HUES64 (cell line): Measurements from ENCODE around the gene SLC25A47. TPM values are rescaled to one million over a fixed set of nuclear protein-coding genes. Genes with fewer than 3 reads are reported as not detected.
A peak's percentile ranks its signal among the peaks of the same experiment; 100 is the strongest.
"Not testable (repeated sequence)": the region's sequence is repeated elsewhere in the genome, so short reads cannot be mapped to it uniquely, and the experiment has no call there.

ENCODE experiments used
- H3K27ac ChIP-seq: 2 replicates; pipeline ENCODE4 v1.7.0; 2013; ENCODE audit warnings: low read depth, low read length, inconsistent platforms
- H3K27me3 ChIP-seq: 2 replicates; pipeline ENCODE4 v1.6.1; 2013; ENCODE audit warnings: mild to moderate bottlenecking, low read length; ENCODE audit not compliant: insufficient read depth
- H3K36me3 ChIP-seq: 2 replicates; pipeline ENCODE4 v1.6.1; 2013; ENCODE audit warnings: mild to moderate bottlenecking, low read length; ENCODE audit not compliant: insufficient read depth
- H3K4me1 ChIP-seq: 2 replicates; pipeline ENCODE4 v1.6.1; 2013; ENCODE audit warnings: mild to moderate bottlenecking, low read length, moderate library complexity; ENCODE audit not compliant: insufficient read depth
- H3K4me3 ChIP-seq: 2 replicates; pipeline ENCODE4 v1.5.1; 2013; ENCODE audit warnings: mild to moderate bottlenecking, low read length, moderate library complexity
- H3K9ac ChIP-seq: 2 replicates; pipeline ENCODE4 v1.6.1; 2013; ENCODE audit warnings: mild to moderate bottlenecking, low read depth, low read length
- H3K9me3 ChIP-seq: 2 replicates; pipeline ENCODE4 v1.6.1; 2013; ENCODE audit warnings: low read depth, low read length; ENCODE audit not compliant: insufficient read depth
- WGBS: fragments of 150-250, 120-280 bp; methylation state at CpG from one replicate; pipeline ENCODE4 v1.1.7; 2013; ENCODE audit warnings: missing lambda C conversion rate; 5-methylcytosine and 5-hydroxymethylcytosine counted together
- polyA plus RNA-seq, 2 experiments: library from polyadenylated mRNA; stranded (reverse); fragments of 50-300 nt; gene quantifications; one replicate each; pipeline ENCODE4 v1.2.3, GENCODE V29; 2013

The SLC25A47 gene, protein sequence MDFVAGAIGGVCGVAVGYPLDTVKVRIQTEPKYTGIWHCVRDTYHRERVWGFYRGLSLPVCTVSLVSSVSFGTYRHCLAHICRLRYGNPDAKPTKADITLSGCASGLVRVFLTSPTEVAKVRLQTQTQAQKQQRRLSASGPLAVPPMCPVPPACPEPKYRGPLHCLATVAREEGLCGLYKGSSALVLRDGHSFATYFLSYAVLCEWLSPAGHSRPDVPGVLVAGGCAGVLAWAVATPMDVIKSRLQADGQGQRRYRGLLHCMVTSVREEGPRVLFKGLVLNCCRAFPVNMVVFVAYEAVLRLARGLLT
- not detected for polyA plus RNA-seq (2013, experiment 1 of 2)
- not detected for polyA plus RNA-seq (2013, experiment 2 of 2)

GRCh38 chr14:100323121-100323941 is at the start of gene SLC25A47:
SLC25A47 (plus strand) TSS chr14:100323339; CDS start chr14:100323415, 76 bp downstream.
- no peak within 1 kb of the TSS for H3K9ac ChIP-seq
- H3K27ac ChIP-seq = no peak within 1 kb of the TSS
- WGBS = 92% methylated on average over 16 of the region's 16 CpGs
- H3K4me1 ChIP-seq = no peaks in the 10 kb centered on the region
- no peaks in the 10 kb centered on the region for H3K27me3 ChIP-seq
- H3K4me3 ChIP-seq = no peak within 1 kb of the TSS
- no peaks in the 10 kb centered on the region for H3K9me3 ChIP-seq
- H3K36me3 ChIP-seq = no peaks in the 10 kb centered on the region

DNA sequence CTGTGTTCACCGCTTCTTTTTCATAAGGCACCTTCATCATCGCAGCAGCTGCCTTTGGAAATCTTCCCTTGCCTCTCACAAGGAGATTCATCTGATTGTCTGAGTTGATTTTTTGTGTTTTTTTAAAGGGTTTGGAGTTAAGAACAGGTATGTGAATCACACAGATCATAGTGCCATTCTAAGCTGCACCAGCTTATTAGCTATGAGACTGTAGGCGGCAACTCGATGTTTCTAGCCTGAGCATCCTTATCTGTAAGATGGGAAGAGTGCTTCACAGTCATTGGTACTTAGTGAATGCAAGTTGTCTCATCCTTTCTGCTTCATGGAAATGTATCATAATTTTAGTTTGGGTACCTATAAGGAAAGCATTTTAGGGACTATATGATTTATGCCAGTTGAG is 48.9 kb upstream of the SLC25A47 start:
- H3K4me1 ChIP-seq = peaks cover 25% of the 10 kb centered on the region
- H3K27ac ChIP-seq = no peak overlapping the region
- WGBS = 97% methylated on average over 4 of the region's 4 CpGs
- H3K36me3 ChIP-seq = peaks cover 52% of the 10 kb centered on the region
- no peak overlapping the region for H3K4me3 ChIP-seq
- no peak overlapping the region for H3K9ac ChIP-seq
- no peaks in the 10 kb centered on the region for H3K9me3 ChIP-seq
- H3K27me3 ChIP-seq = no peaks in the 10 kb centered on the region

- Histone ChIP-seq H3K9ac (no peak overlapping the region; the same call in 1 of the 2 replicates), H3K9me3 (no peaks in the 10 kb centered on the region), H3K27me3 (no peaks in the 10 kb centered on the region), H3K4me1 (peaks cover 33% of the 10 kb centered on the region), H3K27ac (0 out of 2 replicates have a peak overlapping the region, but pooled peaks have one; percentile 15), H3K36me3 (peaks cover 55% of the 10 kb centered on the region), H3K4me3 (no peak overlapping the region)
- WGBS = 77% methylated on average over 6 of the region's 7 CpGs
These were observed 47.9 kb upstream of the SLC25A47 start for GRCh38 chr14:100275214-100275613.

GRCh38 chr14:100278702-100279101 is 44.4 kb upstream of the SLC25A47 start:
- Histone ChIP-seq H3K36me3 (peaks cover 58% of the 10 kb centered on the region), H3K4me3 (no peak overlapping the region), H3K9ac (no peak overlapping the region), H3K27me3 (no peaks in the 10 kb centered on the region), H3K9me3 (no peaks in the 10 kb centered on the region), H3K4me1 (peaks cover 38% of the 10 kb centered on the region), H3K27ac (no peak overlapping the region)
- WGBS = 93% methylated on average over 8 of the region's 8 CpGs

DNA sequence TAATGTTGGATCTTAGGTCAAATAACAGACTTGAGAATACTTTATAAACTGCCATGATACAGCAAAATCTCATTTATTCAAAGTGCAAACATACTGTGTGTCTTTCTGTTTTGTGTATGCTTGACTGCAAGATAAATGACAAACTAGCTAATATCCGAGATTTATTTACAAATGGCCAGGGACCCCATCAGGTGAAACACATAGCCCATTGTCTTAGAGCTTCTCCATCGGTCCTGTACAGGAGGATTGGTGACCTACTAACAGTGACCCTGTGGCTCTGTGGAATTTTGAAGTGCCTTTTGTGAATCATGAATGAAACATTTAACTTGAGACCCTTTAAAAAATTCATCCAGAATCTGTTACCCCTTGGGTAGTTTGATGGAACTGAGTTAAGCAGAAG is 44.0 kb upstream of the SLC25A47 start:
- Histone ChIP-seq H3K36me3 (peaks cover 58% of the 10 kb centered on the region), H3K9me3 (no peaks in the 10 kb centered on the region), H3K27ac (no peak overlapping the region), H3K9ac (no peak overlapping the region), H3K4me1 (peaks cover 40% of the 10 kb centered on the region), H3K4me3 (no peak overlapping the region), H3K27me3 (no peaks in the 10 kb centered on the region)
- WGBS = 100% methylated on average over 2 of the region's 2 CpGs

DNA sequence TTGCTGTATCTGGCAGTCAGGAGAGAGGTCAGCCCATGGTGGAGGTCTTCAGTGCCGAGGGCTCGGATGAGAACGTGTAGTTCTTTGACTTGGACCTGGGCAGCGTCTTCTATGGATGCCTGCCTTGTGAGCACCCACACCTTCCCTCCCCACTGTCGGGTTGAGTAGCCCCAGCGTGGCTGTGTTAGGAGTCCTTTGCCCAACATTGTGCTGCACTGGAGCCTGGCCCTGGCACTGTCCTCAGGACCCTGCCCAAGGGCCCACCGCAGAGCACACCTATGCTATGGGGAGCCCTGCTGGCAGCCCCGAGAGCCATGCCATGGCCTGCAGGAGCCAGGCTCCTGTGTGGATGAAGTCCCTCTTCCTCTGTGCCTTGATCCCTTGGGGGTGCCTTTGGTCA is 43.6 kb upstream of the SLC25A47 start:
- H3K4me1 ChIP-seq = peaks cover 40% of the 10 kb centered on the region
- H3K9ac ChIP-seq = no peak overlapping the region
- no peaks in the 10 kb centered on the region for H3K9me3 ChIP-seq
- H3K36me3 ChIP-seq = peaks cover 53% of the 10 kb centered on the region
- H3K27ac ChIP-seq = 0 out of 2 replicates have a peak overlapping the region, but pooled peaks have one; percentile 15
- no peaks in the 10 kb centered on the region for H3K27me3 ChIP-seq
- 96% methylated on average over 8 of the region's 8 CpGs for WGBS
- H3K4me3 ChIP-seq = no peak overlapping the region

- Histone ChIP-seq H3K9me3 (no peaks in the 10 kb centered on the region), H3K27ac (peak overlapping the region; percentile 56; the same call in 1 of the 2 replicates), H3K27me3 (no peaks in the 10 kb centered on the region), H3K9ac (no peak overlapping the region), H3K4me3 (no peak overlapping the region), H3K4me1 (peaks cover 27% of the 10 kb centered on the region), H3K36me3 (peaks cover 36% of the 10 kb centered on the region)
- WGBS = 88% methylated on average over 11 of the region's 11 CpGs
These were observed 41.7 kb upstream of the SLC25A47 start for GRCh38 chr14:100281286-100282082.

DNA sequence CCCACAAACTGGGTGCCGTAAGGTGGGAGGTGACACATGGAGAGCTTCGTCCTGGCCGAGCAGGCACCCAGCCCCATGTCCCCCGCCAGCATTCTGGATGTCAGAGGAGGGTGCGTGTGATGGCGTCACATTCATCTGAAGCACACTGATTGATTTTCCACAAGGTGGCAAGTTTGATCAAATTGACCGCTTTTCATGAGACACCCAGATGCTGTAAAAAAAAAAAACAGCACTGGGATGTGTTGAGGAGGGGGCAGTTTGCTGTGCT is 41.1 kb upstream of the SLC25A47 start:
- peaks cover 30% of the 10 kb centered on the region for H3K36me3 ChIP-seq
- no peaks in the 10 kb centered on the region for H3K27me3 ChIP-seq
- H3K4me3 ChIP-seq = no peak overlapping the region
- H3K9ac ChIP-seq = no peak overlapping the region
- 95% methylated on average over 7 of the region's 7 CpGs for WGBS
- peaks cover 27% of the 10 kb centered on the region for H3K4me1 ChIP-seq
- no peak overlapping the region for H3K27ac ChIP-seq
- no peaks in the 10 kb centered on the region for H3K9me3 ChIP-seq

GRCh38 chr14:100282766-100283419 is 40.2 kb upstream of the SLC25A47 start:
- H3K27ac ChIP-seq = peak overlapping the region; percentile 54; the same call in 1 of the 2 replicates
- peaks cover 27% of the 10 kb centered on the region for H3K4me1 ChIP-seq
- 95% methylated on average over 9 of the region's 9 CpGs for WGBS

DNA sequence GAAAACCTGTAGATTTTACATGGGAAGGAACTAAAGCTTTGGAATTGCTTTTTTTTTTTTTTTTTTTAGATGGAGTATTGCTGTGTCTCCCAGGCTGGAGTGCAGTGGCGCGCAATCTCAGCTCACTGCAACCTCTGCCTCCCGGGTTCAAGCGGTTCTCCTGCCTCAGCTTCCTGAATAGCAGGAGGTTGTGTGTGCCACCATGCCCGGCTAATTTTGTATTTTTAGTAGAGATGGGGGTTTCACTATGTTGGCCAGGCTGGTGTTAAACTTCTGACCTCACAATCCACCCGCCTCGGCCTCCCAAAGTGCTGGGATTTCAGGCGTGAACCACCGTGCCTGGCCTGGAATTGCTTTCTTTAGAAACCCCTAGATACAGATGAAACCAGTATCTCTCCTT is 39.7 kb upstream of the SLC25A47 start:
- H3K27me3 ChIP-seq, H3K27ac ChIP-seq, H3K9ac ChIP-seq, H3K9me3 ChIP-seq, H3K4me3 ChIP-seq: not testable (repeated sequence)
- H3K4me1 ChIP-seq = peaks cover 27% of the 10 kb centered on the region
- WGBS = 98% methylated on average over 9 of the region's 9 CpGs
- H3K36me3 ChIP-seq = peaks cover 16% of the 10 kb centered on the region

More at GRCh38 chr14:100282766-100283419, 40.2 kb upstream of the SLC25A47 start:
- no peak overlapping the region for H3K4me3 ChIP-seq
- no peaks in the 10 kb centered on the region for H3K9me3 ChIP-seq
- H3K27me3 ChIP-seq = no peaks in the 10 kb centered on the region
- peaks cover 22% of the 10 kb centered on the region for H3K36me3 ChIP-seq
- no peak overlapping the region for H3K9ac ChIP-seq
